Measurements from ENCODE around the gene PLA2G2E.

PLA2G2E gene

DNA sequence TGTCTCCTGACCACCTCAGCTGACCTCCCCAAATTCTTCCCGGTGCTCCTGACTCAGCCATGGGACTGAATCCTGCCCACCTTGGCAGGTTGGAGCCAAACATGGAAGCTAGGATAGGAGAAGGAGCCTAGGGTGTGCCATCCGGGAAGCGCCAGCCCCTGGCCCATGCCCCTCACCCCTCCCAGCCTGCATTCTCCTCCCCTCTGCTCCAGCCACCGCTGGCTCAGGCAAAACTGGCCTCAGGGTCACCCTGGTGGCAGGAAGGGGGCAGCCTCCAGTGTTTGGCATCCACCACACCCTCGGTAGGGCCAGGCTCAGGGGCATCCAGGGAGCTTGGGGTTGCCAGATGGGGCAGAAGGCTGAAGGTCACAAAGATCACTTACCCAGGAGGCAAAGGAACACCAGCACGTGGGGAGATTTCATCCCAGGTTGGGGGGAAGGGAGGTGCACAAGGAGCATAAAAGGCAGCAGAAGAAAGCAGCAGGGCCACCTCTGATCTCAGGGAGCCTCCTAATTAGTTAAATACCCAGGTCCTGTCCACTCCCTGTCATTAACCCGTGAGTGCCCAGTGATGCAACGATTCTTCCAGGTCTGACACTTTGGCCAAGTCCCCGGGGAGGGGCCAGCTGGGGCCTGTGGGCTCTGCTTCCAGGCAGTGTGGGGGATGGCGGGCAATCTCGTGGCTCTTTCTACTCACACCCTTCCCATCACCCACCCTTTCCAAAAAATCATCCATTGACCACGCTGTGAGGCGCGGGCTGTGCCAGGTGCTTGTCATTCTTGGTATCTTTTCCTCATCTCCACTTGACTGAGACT, at the start of gene PLA2G2E:
Gene PLA2G2E (minus strand): TSS at position 481 of the 816 bp plus-strand sequence. CDS start 58 bp downstream, at position 423.
- H3K36me3 ChIP-seq (replicated peaks; ENCODE audit: low read depth, low read length) = no peaks in the 10 kb centered on the region
- no peaks in the 10 kb centered on the region for H3K79me2 ChIP-seq (ENCODE audit: low read length)
- no peak within 1 kb of the TSS for H3K27ac ChIP-seq (ENCODE audit: low read length)
- H4K20me1 ChIP-seq (ENCODE audit: insufficient read depth, low read length) = no peaks in the 10 kb centered on the region
- no peaks in the 10 kb centered on the region for H3K27me3 ChIP-seq (ENCODE audit: low read depth, low read length)
- no peak within 1 kb of the TSS for H3K4me2 ChIP-seq (ENCODE audit: low read length)
- no peak for TF ChIP-seq CTCF (IDR thresholded peaks at IDR 0.05; ENCODE audit: low read depth, low read length)
- TF ChIP-seq EZH2phosphoT487 (IDR thresholded peaks at IDR 0.05; ENCODE audit: low read depth) = no peak
- H3K9me3 ChIP-seq (ENCODE audit: insufficient read depth, low read length) = no peaks in the 10 kb centered on the region
- no peak within 1 kb of the TSS for H2AFZ ChIP-seq (ENCODE audit: low read depth, low read length)
- no peaks in the 10 kb centered on the region for H3K4me1 ChIP-seq (ENCODE audit: low read length)
- H3K9ac ChIP-seq (ENCODE audit: low read length) = no peak within 1 kb of the TSS
- no peak within 1 kb of the TSS for H3K4me3 ChIP-seq (ENCODE audit: low read length)

DNA sequence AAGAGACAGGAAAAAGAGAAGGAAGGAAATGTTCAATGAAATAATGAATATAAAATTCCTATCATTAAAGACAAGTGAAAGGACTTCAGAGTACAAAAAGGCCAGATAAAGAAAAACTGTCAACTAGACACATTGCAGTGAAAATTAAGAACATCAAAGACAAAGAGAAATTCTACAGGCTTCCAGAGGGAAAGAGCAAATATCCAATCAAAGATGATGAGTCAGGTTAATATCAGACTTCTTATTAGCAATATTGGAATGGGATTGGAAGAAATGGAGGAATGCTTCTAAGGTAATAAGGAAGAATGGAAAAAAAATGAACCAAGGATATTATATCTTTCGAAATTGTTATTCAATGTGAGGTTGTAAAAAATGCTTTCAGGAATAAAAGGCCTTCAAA, 48.2 kb upstream of the PLA2G2E start:
- Histone ChIP-seq H3K36me3 (replicated peaks; ENCODE audit: low read depth, low read length) (no peaks in the 10 kb centered on the region), H3K4me1 (ENCODE audit: low read length) (no peaks in the 10 kb centered on the region), H3K27me3 (ENCODE audit: low read depth, low read length) (no peaks in the 10 kb centered on the region; the same call in 1 of the 2 replicates), H2AFZ (ENCODE audit: low read depth, low read length) (no peak overlapping the region), H3K9me3 (ENCODE audit: insufficient read depth, low read length) (no peaks in the 10 kb centered on the region), H4K20me1 (ENCODE audit: insufficient read depth, low read length) (no peaks in the 10 kb centered on the region), H3K4me3 (ENCODE audit: low read length) (no peak overlapping the region), H3K4me2 (ENCODE audit: low read length) (no peak overlapping the region), H3K79me2 (ENCODE audit: low read length) (no peaks in the 10 kb centered on the region), H3K9ac (ENCODE audit: low read length) (no peak overlapping the region), H3K27ac (ENCODE audit: low read length) (no peak overlapping the region)
- TF ChIP-seq CTCF (IDR thresholded peaks at IDR 0.05; ENCODE audit: low read depth, low read length) (no peak), EZH2phosphoT487 (IDR thresholded peaks at IDR 0.05; ENCODE audit: low read depth) (no peak)

GRCh38 chr1:19969898-19970660, 46.7 kb upstream of the PLA2G2E start:
- Histone ChIP-seq H3K4me3 (ENCODE audit: low read length) (no peak overlapping the region), H3K9me3 (ENCODE audit: insufficient read depth, low read length) (no peaks in the 10 kb centered on the region), H3K4me2 (ENCODE audit: low read length) (no peak overlapping the region), H3K4me1 (ENCODE audit: low read length) (no peaks in the 10 kb centered on the region), H3K27ac (ENCODE audit: low read length) (no peak overlapping the region), H3K79me2 (ENCODE audit: low read length) (no peaks in the 10 kb centered on the region), H4K20me1 (ENCODE audit: insufficient read depth, low read length) (no peaks in the 10 kb centered on the region), H3K9ac (ENCODE audit: low read length) (no peak overlapping the region), H3K36me3 (replicated peaks; ENCODE audit: low read depth, low read length) (no peaks in the 10 kb centered on the region), H2AFZ (ENCODE audit: low read depth, low read length) (no peak overlapping the region), H3K27me3 (ENCODE audit: low read depth, low read length) (peaks cover 4% of the 10 kb centered on the region)
- TF ChIP-seq EZH2phosphoT487 (IDR thresholded peaks at IDR 0.05; ENCODE audit: low read depth) (no peak), CTCF (IDR thresholded peaks at IDR 0.05; ENCODE audit: low read depth, low read length) (no peak)

GRCh38 chr1:19967808-19968207, 44.4 kb upstream of the PLA2G2E start:
- Histone ChIP-seq H3K4me2 (ENCODE audit: low read length) (no peak overlapping the region), H4K20me1 (ENCODE audit: insufficient read depth, low read length) (no peaks in the 10 kb centered on the region), H3K27me3 (ENCODE audit: low read depth, low read length) (peaks cover 15% of the 10 kb centered on the region), H3K36me3 (replicated peaks; ENCODE audit: low read depth, low read length) (no peaks in the 10 kb centered on the region), H3K4me3 (ENCODE audit: low read length) (no peak overlapping the region), H2AFZ (ENCODE audit: low read depth, low read length) (no peak overlapping the region), H3K4me1 (ENCODE audit: low read length) (no peaks in the 10 kb centered on the region), H3K79me2 (ENCODE audit: low read length) (no peaks in the 10 kb centered on the region), H3K27ac (ENCODE audit: low read length) (no peak overlapping the region), H3K9me3 (ENCODE audit: insufficient read depth, low read length) (no peaks in the 10 kb centered on the region), H3K9ac (ENCODE audit: low read length) (no peak overlapping the region)
- no peak for TF ChIP-seq CTCF (IDR thresholded peaks at IDR 0.05; ENCODE audit: low read depth, low read length)
- TF ChIP-seq EZH2phosphoT487 (IDR thresholded peaks at IDR 0.05; ENCODE audit: low read depth) = no peak

Measured in OCI-LY3 (cell line).